HepG2 (cell line): ENCODE data around the gene APC2. TPM values are rescaled to one million over a fixed set of nuclear protein-coding genes. Genes with fewer than 3 reads are reported as not detected.

Experiments used
- ATAC-seq: fragments of 200-7000 bp; cut with Tn5 transposase; 3 replicates; pipeline ENCODE4 v1.9.1; 2020; ENCODE audit warnings: mild to moderate bottlenecking, moderate library complexity
- BruUV-seq: library from RNA; stranded (reverse); fragments of 400-500 nt; replicated peaks from 2 replicates; lab custom pipeline; 2021; lab: Mats Ljungman, UMichigan
- CTCF ChIA-PET: fragments of 300-600 bp; formaldehyde crosslinking; extraction: SDS; loops from one replicate; lab custom pipeline; 2021; ENCODE audit warnings: low total read pairs, inconsistent platforms, low intra/inter-chr PET ratio; lab: Yijun Ruan, JAX
- POLR2A ChIA-PET: fragments of 350-600 bp; sonication (Branson Sonifier 250); formaldehyde crosslinking; loops from one replicate; lab custom pipeline; 2020; ENCODE audit warnings: antibody characterized with exemption, inconsistent platforms; lab: Yijun Ruan, JAX
- DNase-seq: peaks from one replicate; pipeline ENCODE4 v3.0.0-alpha.2; 2015; ENCODE audit warnings: low spot score
- FAIRE-seq: peaks from 3 replicates; lab custom pipeline; 2011; peaks lifted over from hg19 to GRCh38; lab: Jason Lieb, UNC
- H2AFZ ChIP-seq: one replicate; pipeline ENCODE4 v1.6.1; 2011; ENCODE audit warnings: low read length, inconsistent platforms
- H3K27ac ChIP-seq: fragments of 300-600 bp; 3 replicates; pipeline ENCODE4 v1.8.0; 2011; ENCODE audit warnings: mixed run types, mild to moderate bottlenecking, mixed read lengths, low read length, inconsistent platforms; ENCODE audit not compliant: insufficient read depth; ENCODE audit errors: extremely low read length
- H3K27me3 ChIP-seq, 2 experiments: fragments of 200-600 bp in 1 of 2; 2 replicates in 1 of 2; 3 replicates in 1 of 2; pipeline versions ENCODE4 v1.6.0 to v1.8.0; 2011; ENCODE audit warnings: low read length in 2 of 2, mild to moderate bottlenecking in 2 of 2, moderate library complexity in 2 of 2, inconsistent platforms in 1 of 2; ENCODE audit not compliant: insufficient read depth in 2 of 2, control insufficient read depth in 1 of 2
- H3K36me3 ChIP-seq, 2 experiments: fragments of 200-600 bp in 1 of 2; replicated peaks in 1 of 2; 2 replicates in 1 of 2; 3 replicates in 1 of 2; pipeline versions ENCODE4 v1.5.1 to v1.8.0; 2011; ENCODE audit warnings: low read length in 2 of 2, inconsistent platforms in 1 of 2; ENCODE audit not compliant: insufficient read depth in 2 of 2, control insufficient read depth in 1 of 2
- H3K4me1 ChIP-seq: 2 replicates; pipeline ENCODE4 v1.5.1; 2012; ENCODE audit warnings: low read length, inconsistent platforms; ENCODE audit not compliant: insufficient read depth
- H3K4me2 ChIP-seq: 2 replicates; pipeline ENCODE4 v1.6.0; 2011; ENCODE audit warnings: low read depth, low read length, inconsistent platforms
- H3K4me3 ChIP-seq, 3 experiments: fragments of 200-600 bp in 1 of 3; sonication (generic), shearing (Covaris generic) in 1 of 3; replicated peaks in 1 of 3; 2 replicates each; pipeline ENCODE4 v1.5.1; 2011 to 2016; ENCODE audit warnings: low read length in 3 of 3, inconsistent platforms in 2 of 3, low read depth in 2 of 3, mild to moderate bottlenecking in 2 of 3, control low read depth in 1 of 3, mixed read lengths in 1 of 3; ENCODE audit not compliant: insufficient read depth in 1 of 3
- H3K79me2 ChIP-seq: one replicate; pipeline ENCODE4 v1.6.1; 2011; ENCODE audit warnings: low read length, inconsistent platforms; ENCODE audit not compliant: insufficient read depth
- H3K9ac ChIP-seq: 2 replicates; pipeline ENCODE4 v1.6.0; 2011; ENCODE audit warnings: mild to moderate bottlenecking, low read depth, low read length, inconsistent platforms; ENCODE audit not compliant: insufficient read depth
- H3K9me3 ChIP-seq: 2 replicates; pipeline ENCODE4 v1.5.1; 2012; ENCODE audit warnings: mild to moderate bottlenecking, low read length
- H4K20me1 ChIP-seq: 2 replicates; pipeline ENCODE4 v1.6.0; 2011; ENCODE audit warnings: inconsistent platforms, mild to moderate bottlenecking, low read length, moderate library complexity; ENCODE audit not compliant: insufficient read depth
- ARNTL ChIP-seq: sonication (generic); formaldehyde crosslinking; IDR thresholded peaks from 2 replicates; pipeline ENCODE4 v1.4.0; 2020; ENCODE audit warnings: mild to moderate bottlenecking, missing genetic modification reagents
- ATF5 ChIP-seq: sonication (generic); formaldehyde crosslinking; IDR thresholded peaks from 2 replicates; pipeline ENCODE4 v1.4.0; 2020; ENCODE audit warnings: mild to moderate bottlenecking, low read depth, missing genetic modification reagents
- HCFC1 ChIP-seq: fragments of 150-350 bp; IDR thresholded peaks from 2 replicates; pipeline ENCODE4 v1.6.1; 2014; ENCODE audit warnings: low read depth, low read length
- HOXA5 ChIP-seq: sonication (generic); formaldehyde crosslinking; IDR thresholded peaks from 2 replicates; pipeline ENCODE4 v1.4.0; 2020; ENCODE audit warnings: missing genetic modification reagents
- IKZF1 ChIP-seq: fragments of 450-650 bp; IDR thresholded peaks from 2 replicates; pipeline ENCODE4 v1.7.1; 2016
- KDM5B ChIP-seq: sonication (generic); formaldehyde crosslinking; IDR thresholded peaks from 2 replicates; pipeline ENCODE4 v1.4.0; 2020; ENCODE audit warnings: missing genetic modification reagents, mild to moderate bottlenecking, borderline replicate concordance
- MED8 ChIP-seq: sonication (generic); formaldehyde crosslinking; IDR thresholded peaks from 2 replicates; pipeline ENCODE4 v1.8.1; 2023; ENCODE audit warnings: mild to moderate bottlenecking, missing genetic modification reagents; ENCODE audit not compliant: insufficient replicate concordance
- MTF2 ChIP-seq: sonication (generic); formaldehyde crosslinking; IDR thresholded peaks from 2 replicates; pipeline ENCODE4 v1.5.0; 2020; ENCODE audit warnings: missing genetic modification reagents, borderline replicate concordance
- NR3C1 ChIP-seq: sonication (generic); formaldehyde crosslinking; IDR thresholded peaks from 2 replicates; pipeline ENCODE4 v1.4.0; 2020; ENCODE audit warnings: missing genetic modification reagents
- POLR2AphosphoS5 ChIP-seq: IDR thresholded peaks from 2 replicates; pipeline ENCODE4 v1.6.1; 2012; ENCODE audit warnings: low read depth, low read length
- SALL2 ChIP-seq: sonication (generic); formaldehyde crosslinking; IDR thresholded peaks from 2 replicates; pipeline ENCODE4 v1.8.1; 2023; ENCODE audit warnings: mild to moderate bottlenecking, missing genetic modification reagents, inconsistent platforms
- SETDB1 ChIP-seq: sonication (generic); formaldehyde crosslinking; IDR thresholded peaks from 2 replicates; pipeline ENCODE4 v1.5.1; 2020; ENCODE audit warnings: missing genetic modification reagents, mild to moderate bottlenecking, borderline replicate concordance
- TBP ChIP-seq: sonication (generic); formaldehyde crosslinking; IDR thresholded peaks from 2 replicates; pipeline ENCODE4 v1.5.0; 2020; ENCODE audit warnings: missing genetic modification reagents
- UBTF ChIP-seq: sonication (generic); formaldehyde crosslinking; IDR thresholded peaks from 2 replicates; pipeline ENCODE4 v1.4.0; 2020; ENCODE audit warnings: mild to moderate bottlenecking, missing genetic modification reagents
- ZNF20 ChIP-seq: sonication (generic); formaldehyde crosslinking; IDR thresholded peaks from 2 replicates; pipeline ENCODE4 v1.4.0; 2020; ENCODE audit warnings: mild to moderate bottlenecking, moderate library complexity, missing genetic modification reagents
- ZNF572 ChIP-seq: sonication (generic); formaldehyde crosslinking; IDR thresholded peaks from 2 replicates; pipeline ENCODE4 v1.5.1; 2020; ENCODE audit warnings: mild to moderate bottlenecking, missing genetic modification reagents
- ZNF589 ChIP-seq: sonication (generic); formaldehyde crosslinking; conservative IDR thresholded peaks from 2 replicates; pipeline ENCODE4 v1.8.0; 2022; ENCODE audit warnings: mild to moderate bottlenecking, moderate library complexity, missing genetic modification reagents
- ZNF615 ChIP-seq: sonication (generic); formaldehyde crosslinking; IDR thresholded peaks from 2 replicates; pipeline ENCODE4 v1.5.0; 2020; ENCODE audit warnings: mild to moderate bottlenecking, missing genetic modification reagents, borderline replicate concordance
- ZNF777 ChIP-seq: sonication (generic); formaldehyde crosslinking; IDR thresholded peaks from 2 replicates; pipeline ENCODE4 v1.4.0; 2020; ENCODE audit warnings: missing genetic modification reagents
- ZSCAN21 ChIP-seq: sonication (generic); formaldehyde crosslinking; IDR thresholded peaks from 2 replicates; pipeline ENCODE4 v1.8.0; 2022; ENCODE audit warnings: mild to moderate bottlenecking, missing genetic modification reagents, moderate library complexity, borderline replicate concordance
- WGBS: methylation state at CpG from one replicate; pipeline ENCODE4 v1.1.6; 2017; ENCODE audit warnings: low lambda C conversion rate; 5-methylcytosine and 5-hydroxymethylcytosine counted together
- in situ Hi-C: cut with HindIII; loops from 2 replicates; pipeline ENCODE4 v1.10.0; 2017; ENCODE audit warnings: low pct_unique_long_range_greater_than_20kb; ENCODE audit not compliant: extremely low pct_ligation_motif_present
- intact Hi-C: fragments of 100-400 bp; cut with micrococcal nuclease; formaldehyde crosslinking; loops from one replicate; pipeline ENCODE4 v1.10.0; 2022; ENCODE audit not compliant: unreplicated experiment
- polyA plus RNA-seq, 8 experiments: library from polyadenylated mRNA; depleted of rRNA in 3 of 8; stranded (reverse) in 7 of 8; unstranded in 1 of 8; fragments of >200 nt; fragmentation: Illumina TruSeq in 4 of 8; extraction: Trizol in 4 of 8; gene quantifications; 2 replicates each; pipeline versions ENCODE4 v1.2.1 to v1.2.3, GENCODE V29; 2011 to 2016; ENCODE audit warnings: low read depth in 4 of 8, missing spikeins in 1 of 8, mixed read lengths in 1 of 8; ENCODE audit not compliant: insufficient read depth in 1 of 8
- total RNA-seq, 5 experiments: library from RNA; depleted of rRNA; stranded (reverse); fragments of >200 nt; fragmentation: Illumina TruSeq; extraction: Trizol; gene quantifications; 2 replicates each; pipeline ENCODE4 v1.2.3, GENCODE V29; 2016; ENCODE audit warnings: low read depth in 1 of 5

Gene APC2
- total and polyA plus RNA-seq, 2 of the 13 experiments (the other 11 are each of a cell fraction or from before 2014, with no cell fraction given): 0.08 to 0.22 TPM

- intact Hi-C loops: no loop called here
- WGBS: 3% methylated on average over 27 of the region's 70 CpGs
- TF ChIP-seq ZNF589: 0 out of 2 replicates have a peak, but pooled peaks have one; percentile 42
- no peak for TF ChIP-seq ZNF615 (CRISPR knock-in tag)
- TF ChIP-seq SALL2 (CRISPR knock-in tag): 0 out of 2 replicates have a peak, but pooled peaks have one; percentile 38
- no peak for TF ChIP-seq NR3C1
- peak; percentile 57; the same call in 1 of the 2 replicates for TF ChIP-seq ZNF777 (CRISPR knock-in tag)
- no peak for TF ChIP-seq KDM5B (CRISPR knock-in tag)
- TF ChIP-seq MTF2: peak; percentile 74
- TF ChIP-seq IKZF1: no peak
- TF ChIP-seq ZNF20 (CRISPR knock-in tag): no peak
- 0 out of 2 replicates have a peak, but pooled peaks have one; percentile 38 for TF ChIP-seq HOXA5 (CRISPR knock-in tag)
- peak; percentile 66; the same call in 1 of the 2 replicates for TF ChIP-seq ZSCAN21 (CRISPR knock-in tag)
- no peak for TF ChIP-seq HCFC1
- TF ChIP-seq MED8 (CRISPR knock-in tag): no peak
- TF ChIP-seq ZNF572: 0 out of 2 replicates have a peak, but pooled peaks have one; percentile 27
- TF ChIP-seq POLR2AphosphoS5: no peak
- peak; percentile 31; the same call in 1 of the 2 replicates for TF ChIP-seq UBTF (CRISPR knock-in tag)
- no peak for TF ChIP-seq SETDB1 (CRISPR knock-in tag)
- TF ChIP-seq ATF5 (CRISPR knock-in tag): no peak
- no peak for TF ChIP-seq TBP
- TF ChIP-seq ARNTL: peak; percentile 39; the same call in 1 of the 2 replicates
These were observed 4.6 kb upstream of the APC2 start for GRCh38 chr19:1445185-1445931.

More at GRCh38 chr19:1445185-1445931, 4.6 kb upstream of the APC2 start:
- Histone ChIP-seq H3K27me3 (peaks cover 4 to 38% of the 10 kb centered on the region in 2 experiments), H3K9me3 (no peaks in the 10 kb centered on the region), H3K4me3 (peak overlapping the region; percentile 59 to 78 (median 64); a peak in 5 of 6 replicates), H4K20me1 (peaks cover 29% of the 10 kb centered on the region; the same call in 1 of the 2 replicates), H3K27ac (no peak overlapping the region), H2AFZ (no peak overlapping the region), H3K9ac (peak overlapping the region; percentile 47), H3K79me2 (peaks cover 9% of the 10 kb centered on the region), H3K4me1 (peaks cover 30% of the 10 kb centered on the region), H3K36me3 (peaks cover 10 to 22% of the 10 kb centered on the region in 2 experiments; a peak in 4 of 5 replicates), H3K4me2 (peak overlapping the region; percentile 92)
- ChIA-PET POLR2A (interaction anchor here (0.6 to 3.1 kb wide), 8 partner anchors 8 to 176 kb away, joined by 3 to 9 read pairs (median 3); partner anchors contain the start of genes CIRBP and REEP6), CTCF (interaction anchor here (0.9 kb wide), 1 partner anchor 68 kb away, joined by 8 read pairs; the partner anchor contains the start of gene ADAMTSL5)
- DNase-seq (peak; percentile 37), ATAC-seq (peak; percentile 84), FAIRE-seq (no peak)
- in situ Hi-C loops: no loop called here
- BruUV-seq: no TSS peak
